ENCODE data around the gene PLB1.

- TF ChIP-seq PAX5 (IDR thresholded peaks at IDR 0.05; ENCODE audit: insufficient read depth, low read length, severe bottlenecking) (no peak), POLR2A (IDR thresholded peaks at IDR 0.05; ENCODE audit: low read depth, low read length) (no peak)
Observed at GRCh38 chr2:28567061-28567471, 71.2 kb downstream of the PLB1 start.

Measured in GM12891 (cell line).